HG02981 (cell line): ENCODE results near the gene TTC31.
A peak's percentile ranks its signal among the peaks of the same experiment; 100 is the strongest.
"Not testable (repeated sequence)": the region's sequence is repeated elsewhere in the genome, so short reads cannot be mapped to it uniquely, and the experiment has no call there.

ENCODE experiments used
- ATAC-seq: cut with Tn5 transposase; IDR thresholded peaks from one replicate; pipeline ENCODE4 v1.9.1; 2021; ENCODE audit warnings: mild to moderate bottlenecking, moderate library complexity; ENCODE audit not compliant: unreplicated experiment

The TTC31 gene

GRCh38 chr2:74457129-74457548, 25.7 kb upstream of the TTC31 start:
- ATAC-seq: no peak

DNA sequence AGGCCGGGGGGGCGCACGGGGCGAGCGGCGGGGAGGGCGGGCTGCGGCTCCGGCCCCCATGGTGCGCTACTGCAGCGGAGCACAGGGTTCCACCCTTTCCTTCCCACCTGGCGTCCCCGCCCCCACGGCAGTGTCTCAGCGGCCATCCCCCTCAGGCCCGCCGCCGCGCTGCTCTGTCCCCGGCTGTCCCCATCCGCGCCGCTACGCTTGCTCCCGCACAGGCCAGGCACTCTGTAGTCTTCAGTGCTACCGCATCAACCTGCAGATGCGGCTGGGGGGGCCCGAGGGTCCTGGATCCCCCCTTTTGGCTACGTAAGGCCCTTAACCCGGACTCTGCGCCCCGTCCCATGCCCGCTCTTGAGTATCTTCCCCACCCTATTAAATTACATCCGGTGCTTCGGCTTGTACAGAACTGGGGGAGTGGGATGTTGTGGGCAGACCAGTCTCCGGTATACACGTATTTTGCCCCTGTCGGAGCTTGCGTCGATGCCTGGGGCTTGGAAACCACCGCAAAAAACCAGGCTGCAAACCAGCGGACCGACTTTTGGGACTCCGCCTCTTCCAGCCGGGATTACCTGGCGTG, 25.2 kb upstream of the TTC31 start:
- ATAC-seq: peak; percentile 27

GRCh38 chr2:74458132-74458937, 24.5 kb upstream of the TTC31 start, which contains the start of gene WBP1:
TSS of gene WBP1 (plus strand) at chr2:74458438. CDS start at chr2:74458603, 165 bp downstream.
- peak; percentile 80 for ATAC-seq

DNA sequence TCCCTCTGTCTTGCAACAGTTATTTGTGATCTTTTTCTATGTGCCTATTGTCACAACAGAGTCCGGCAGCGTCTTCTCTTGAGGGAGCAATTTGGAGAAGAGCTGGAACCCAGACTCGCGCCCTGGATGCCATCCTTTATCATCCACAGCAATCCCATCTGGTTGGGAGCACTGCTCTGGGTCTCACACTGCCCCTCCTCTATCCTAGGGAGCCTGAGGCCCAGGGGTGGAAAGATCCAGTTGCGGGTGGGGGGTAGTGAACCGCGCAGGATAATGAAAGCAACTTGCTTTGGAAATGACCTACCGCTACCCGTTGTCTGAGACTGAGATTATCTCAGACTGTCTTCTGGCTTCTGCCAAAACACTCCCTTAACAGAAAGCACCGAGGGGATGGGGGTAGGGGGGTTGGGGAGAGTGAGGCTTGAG, 23.9 kb upstream of the TTC31 start:
- ATAC-seq: no peak

- ATAC-seq: not testable (repeated sequence)
These were observed 23.3 kb upstream of the TTC31 start for GRCh38 chr2:74459503-74460118.

DNA sequence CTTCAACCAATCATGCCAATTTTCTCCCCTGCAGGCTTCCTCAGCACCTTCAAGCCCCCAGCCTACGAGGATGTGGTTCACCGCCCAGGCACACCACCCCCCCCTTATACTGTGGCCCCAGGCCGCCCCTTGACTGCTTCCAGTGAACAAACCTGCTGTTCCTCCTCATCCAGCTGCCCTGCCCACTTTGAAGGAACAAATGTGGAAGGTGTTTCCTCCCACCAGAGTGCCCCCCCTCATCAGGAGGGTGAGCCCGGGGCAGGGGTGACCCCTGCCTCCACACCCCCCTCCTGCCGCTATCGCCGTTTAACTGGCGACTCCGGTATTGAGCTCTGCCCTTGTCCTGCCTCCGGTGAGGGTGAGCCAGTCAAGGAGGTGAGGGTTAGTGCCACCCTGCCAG, 22.7 kb upstream of the TTC31 start:
- ATAC-seq: not testable (repeated sequence)

DNA sequence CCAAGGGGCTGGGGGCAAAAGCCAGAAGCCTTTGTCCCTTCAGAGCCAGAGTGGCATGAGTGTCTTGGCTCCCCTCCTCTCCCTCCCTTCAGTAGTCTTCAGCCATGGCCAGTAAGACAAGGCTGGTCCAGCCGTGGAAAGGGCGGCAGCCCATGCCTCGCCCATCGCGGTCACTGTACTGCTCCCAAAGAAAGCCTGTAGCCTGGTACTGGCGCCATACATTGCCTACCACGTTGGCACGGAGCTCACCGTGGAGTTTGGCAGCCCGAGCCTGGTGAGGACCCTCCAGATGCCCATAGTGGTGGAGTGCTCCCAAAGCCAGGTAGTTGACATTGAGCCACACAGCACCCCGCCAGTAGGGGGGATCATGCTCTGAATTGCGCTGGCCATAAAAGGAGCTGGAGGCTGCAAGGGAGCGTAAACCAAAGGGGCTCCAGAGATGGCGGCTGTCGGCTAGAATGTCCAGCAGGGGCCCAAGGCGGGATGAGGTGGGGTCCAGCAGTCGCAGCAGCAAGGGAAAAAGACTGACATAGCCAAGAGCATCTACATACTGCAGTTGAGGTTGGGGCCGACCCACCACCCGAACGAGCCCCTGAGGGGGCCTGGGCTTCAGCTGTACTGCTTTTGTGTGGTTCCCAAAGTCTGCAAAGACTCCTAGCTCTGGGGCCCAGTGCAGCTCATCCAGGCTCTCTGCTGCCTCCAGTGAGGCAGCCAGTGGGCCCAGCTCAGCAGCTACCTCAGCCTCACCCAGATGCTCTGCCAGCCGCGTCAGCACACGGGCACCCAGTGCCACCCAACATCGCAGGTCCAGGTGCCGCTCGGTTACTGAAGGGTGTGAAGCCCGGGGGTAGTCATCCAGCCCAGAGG, 21.5 kb upstream of the TTC31 start:
- no peak for ATAC-seq

- ATAC-seq: no peak
These were observed 20.7 kb upstream of the TTC31 start for GRCh38 chr2:74462054-74462785.

GRCh38 chr2:74462786-74463105, 20.1 kb upstream of the TTC31 start:
- no peak for ATAC-seq

GRCh38 chr2:74464406-74464805, 18.5 kb upstream of the TTC31 start:
- no peak for ATAC-seq

DNA sequence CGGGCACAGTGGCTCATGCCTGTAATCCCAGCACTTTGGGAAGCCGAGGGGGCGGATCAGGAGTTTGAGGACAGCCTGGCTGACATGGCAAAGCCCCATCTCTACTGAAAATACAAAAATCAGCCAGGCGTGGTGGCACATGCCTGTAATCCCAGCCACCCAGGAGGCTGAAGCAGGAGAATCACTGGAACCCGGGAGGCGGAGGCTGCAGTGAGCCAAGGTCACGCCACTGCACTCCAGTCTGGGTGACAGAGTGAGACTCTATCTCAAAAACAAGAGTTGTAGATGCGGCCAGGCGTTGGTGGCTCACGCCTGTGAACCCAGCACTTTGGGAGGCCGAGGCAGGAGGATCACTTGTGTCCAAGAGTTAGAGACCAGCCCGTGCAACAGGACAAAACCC, 12.1 kb upstream of the TTC31 start:
- ATAC-seq: not testable (repeated sequence)

- no peak for ATAC-seq
These were observed 11.4 kb upstream of the TTC31 start for GRCh38 chr2:74471332-74472065.

GRCh38 chr2:74472086-74472944, 10.6 kb upstream of the TTC31 start, which contains the start of gene MRPL53:
TSS of gene MRPL53 (minus strand) at chr2:74472680. CDS start at chr2:74472660, 20 bp downstream.
- ATAC-seq: peak; percentile 77

DNA sequence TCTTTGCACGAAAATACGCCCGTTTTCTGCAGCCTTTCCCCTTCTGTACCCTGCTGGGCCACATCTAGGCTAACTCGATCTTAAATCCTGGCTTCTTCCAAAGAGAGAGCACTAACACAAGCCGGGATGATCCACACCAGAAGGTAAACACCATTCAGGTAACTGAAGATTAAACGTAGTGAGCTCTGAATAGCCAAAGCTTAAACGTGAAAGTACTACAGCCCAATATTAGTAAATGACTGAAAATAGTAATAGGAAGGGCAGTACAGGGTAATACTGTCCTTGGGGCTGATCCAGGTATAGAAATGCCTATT, 10.0 kb upstream of the TTC31 start:
- ATAC-seq: peak; percentile 8

DNA sequence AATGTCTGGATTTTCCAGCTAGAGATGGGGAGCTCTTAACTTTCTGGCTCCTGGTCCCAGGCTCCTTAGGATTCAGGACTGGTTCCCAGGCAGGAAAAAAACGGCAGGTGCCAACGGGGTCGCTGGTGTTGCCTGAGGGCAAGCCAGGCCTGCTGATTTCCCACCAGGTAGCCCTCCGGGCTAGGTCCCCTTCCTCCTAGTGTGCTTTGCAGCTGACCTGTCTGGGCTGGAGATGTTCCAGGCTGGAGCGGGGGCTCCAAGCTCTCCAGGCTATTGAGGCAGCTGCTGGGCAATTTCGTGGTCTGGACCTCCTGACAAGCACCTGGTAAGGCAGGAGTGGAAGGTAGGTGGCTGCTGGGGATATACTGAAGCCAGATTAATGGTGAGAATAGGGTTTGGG, 8.4 kb upstream of the TTC31 start:
- ATAC-seq: no peak

DNA sequence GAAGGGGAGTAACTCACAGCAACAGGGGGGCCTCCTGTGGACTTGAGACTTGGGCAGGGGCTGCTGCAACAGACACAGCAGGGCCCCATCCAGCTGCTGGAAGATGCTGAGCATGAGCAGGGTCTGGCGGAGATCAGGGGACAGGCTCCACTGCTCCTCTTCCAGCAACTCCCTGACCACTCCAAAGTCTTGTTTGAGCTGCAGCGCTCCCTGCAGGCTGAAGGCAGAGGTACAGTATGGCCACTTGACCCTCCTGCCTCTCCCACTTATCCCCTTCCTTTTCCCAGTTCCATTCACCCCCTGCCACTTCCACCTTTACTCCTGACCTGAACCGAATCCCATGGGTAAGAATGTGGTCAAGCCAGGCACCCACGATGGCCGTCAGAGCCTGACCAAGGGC, 8.0 kb upstream of the TTC31 start:
- no peak for ATAC-seq

- ATAC-seq: no peak
These were observed 1.4 kb upstream of the TTC31 start for GRCh38 chr2:74481431-74481830.

DNA sequence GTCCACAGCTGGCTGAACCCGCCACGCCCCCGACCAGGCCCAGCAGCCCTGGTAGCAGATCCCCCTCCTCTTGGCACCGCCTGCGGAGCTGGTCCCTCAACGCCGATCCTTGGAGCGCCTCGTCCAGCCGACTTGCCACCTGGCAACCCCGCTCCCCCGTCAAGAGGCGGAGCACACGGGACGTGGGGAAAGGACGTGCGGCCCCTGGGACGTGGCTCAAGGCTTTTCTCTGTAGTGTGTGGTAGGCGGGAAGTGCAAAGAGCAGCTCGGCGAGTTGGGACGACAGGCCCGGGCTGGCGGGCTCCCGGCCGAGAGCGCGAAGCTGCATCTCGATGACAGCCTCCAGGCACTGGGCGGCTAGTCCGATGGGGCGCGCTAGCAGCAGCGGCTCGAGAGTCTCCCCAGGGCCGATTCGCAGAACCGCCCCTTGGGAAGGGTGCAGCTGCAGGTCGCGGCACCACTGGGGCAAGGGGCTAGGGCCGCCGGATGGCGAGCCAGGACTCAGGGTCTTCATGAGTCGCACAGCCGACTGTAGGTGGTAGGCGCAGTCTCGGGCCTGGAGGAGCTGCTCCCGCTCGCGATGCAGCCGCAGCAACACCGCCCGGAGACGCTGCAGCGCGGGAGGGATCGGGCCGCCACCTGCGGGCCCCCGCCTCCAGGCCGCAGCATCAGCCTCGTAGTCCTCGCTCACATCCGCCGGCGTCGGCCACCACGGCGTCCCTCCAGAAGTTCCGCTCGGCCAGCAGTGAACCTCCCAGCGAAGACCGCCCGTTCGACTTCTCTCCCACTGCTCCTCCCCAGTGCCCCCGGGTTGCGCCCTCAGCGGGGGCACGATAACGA, 700 bp upstream of the TTC31 start:
- peak; percentile 29 for ATAC-seq
